HepG2 (cell line): ENCODE results near the gene RAB17. TPM values are rescaled to one million over a fixed set of nuclear protein-coding genes. Genes with fewer than 3 reads are reported as not detected.

Source experiments
- ATF7-NPFF ChIP-seq: sonication (generic); formaldehyde crosslinking; IDR thresholded peaks from 2 replicates; pipeline ENCODE4 v1.8.1; 2023; ENCODE audit warnings: mild to moderate bottlenecking, low read depth, missing genetic modification reagents, moderate library complexity
- CTCF ChIP-seq: sonication (generic); formaldehyde crosslinking; IDR thresholded peaks from 2 replicates; pipeline ENCODE4 v1.5.0; 2020; ENCODE audit warnings: mild to moderate bottlenecking, missing genetic modification reagents, moderate library complexity
- MAX ChIP-seq: IDR thresholded peaks from 2 replicates; pipeline ENCODE4 v1.6.1; 2012; ENCODE audit warnings: inconsistent platforms
- SALL1 ChIP-seq: sonication (generic); formaldehyde crosslinking; IDR thresholded peaks from 2 replicates; pipeline ENCODE4 v1.8.0; 2022; ENCODE audit warnings: mild to moderate bottlenecking, missing genetic modification reagents
- SRSF9 ChIP-seq: fragments of 200-400 bp; formaldehyde crosslinking; IDR thresholded peaks from 2 replicates; pipeline ENCODE4 v1.6.1; 2018; ENCODE audit warnings: borderline replicate concordance, mild to moderate bottlenecking, low read depth, low read length; ENCODE audit not compliant: insufficient read depth, poor library complexity, severe bottlenecking
- UBTF ChIP-seq: sonication (generic); formaldehyde crosslinking; IDR thresholded peaks from 2 replicates; pipeline ENCODE4 v1.4.0; 2020; ENCODE audit warnings: mild to moderate bottlenecking, missing genetic modification reagents
- ZFP62 ChIP-seq: sonication (generic); formaldehyde crosslinking; IDR thresholded peaks from 2 replicates; pipeline ENCODE4 v1.4.0; 2020; ENCODE audit warnings: missing genetic modification reagents
- ZNF564 ChIP-seq: sonication (generic); formaldehyde crosslinking; IDR thresholded peaks from 2 replicates; pipeline ENCODE4 v1.8.1; 2023; ENCODE audit warnings: mild to moderate bottlenecking, missing genetic modification reagents
- ZNF646 ChIP-seq: sonication (generic); formaldehyde crosslinking; IDR thresholded peaks from 2 replicates; pipeline ENCODE4 v1.9.0; 2021; ENCODE audit warnings: mild to moderate bottlenecking, missing genetic modification reagents
- ZNF687 ChIP-seq: sonication (generic); formaldehyde crosslinking; IDR thresholded peaks from 2 replicates; pipeline ENCODE4 v1.5.1; 2020; ENCODE audit warnings: mild to moderate bottlenecking, missing genetic modification reagents, moderate library complexity
- ZNF883 ChIP-seq: sonication (generic); formaldehyde crosslinking; IDR thresholded peaks from 2 replicates; pipeline ENCODE4 v1.5.1; 2020; ENCODE audit warnings: mild to moderate bottlenecking, missing genetic modification reagents; ENCODE audit errors: not compliant biosample characterization
- polyA plus RNA-seq, 8 experiments: library from polyadenylated mRNA; depleted of rRNA in 3 of 8; stranded (reverse) in 7 of 8; unstranded in 1 of 8; fragments of >200 nt; fragmentation: Illumina TruSeq in 4 of 8; extraction: Trizol in 4 of 8; gene quantifications; 2 replicates each; pipeline versions ENCODE4 v1.2.1 to v1.2.3, GENCODE V29; 2011 to 2016; ENCODE audit warnings: low read depth in 4 of 8, missing spikeins in 1 of 8, mixed read lengths in 1 of 8; ENCODE audit not compliant: insufficient read depth in 1 of 8
- total RNA-seq, 5 experiments: library from RNA; depleted of rRNA; stranded (reverse); fragments of >200 nt; fragmentation: Illumina TruSeq; extraction: Trizol; gene quantifications; 2 replicates each; pipeline ENCODE4 v1.2.3, GENCODE V29; 2016; ENCODE audit warnings: low read depth in 1 of 5

The RAB17 gene
- total and polyA plus RNA-seq, 2 of the 13 experiments (the other 11 are each of a cell fraction or from before 2014, with no cell fraction given) = 68.0 to 124 TPM

GRCh38 chr2:237566401-237567235, 23.9 kb downstream of the RAB17 start, which contains the start of gene PRLH (continued):
- TF ChIP-seq ZNF687 (CRISPR knock-in tag) (peak; percentile 84), ZNF883 (CRISPR knock-in tag) (no peak), ZNF564 (CRISPR knock-in tag) (0 out of 2 replicates have a peak, but pooled peaks have one; percentile 32), CTCF (CRISPR knock-in tag) (peak; percentile 20; the same call in 1 of the 2 replicates), MAX (peak; percentile 62), UBTF (0 out of 2 replicates have a peak, but pooled peaks have one; percentile 45), SRSF9 (no peak), SALL1 (peak; percentile 40; the same call in 1 of the 2 replicates), ZFP62 (CRISPR knock-in tag) (no peak), ATF7-NPFF (no peak), ZNF646 (CRISPR knock-in tag) (0 out of 2 replicates have a peak, but pooled peaks have one; percentile 35)
